CD1c-positive myeloid dendritic cell (primary cell): ENCODE measurements around the gene USP17L18.
A peak's percentile ranks its signal among the peaks of the same experiment; 100 is the strongest.
"Not testable (repeated sequence)": the region's sequence is repeated elsewhere in the genome, so short reads cannot be mapped to it uniquely, and the experiment has no call there.

Experiments used
- DNase-seq: peaks from one replicate; pipeline ENCODE4 v3.0.0-alpha.2; 2016; ENCODE audit errors: extremely low spot score

USP17L18 gene, protein sequence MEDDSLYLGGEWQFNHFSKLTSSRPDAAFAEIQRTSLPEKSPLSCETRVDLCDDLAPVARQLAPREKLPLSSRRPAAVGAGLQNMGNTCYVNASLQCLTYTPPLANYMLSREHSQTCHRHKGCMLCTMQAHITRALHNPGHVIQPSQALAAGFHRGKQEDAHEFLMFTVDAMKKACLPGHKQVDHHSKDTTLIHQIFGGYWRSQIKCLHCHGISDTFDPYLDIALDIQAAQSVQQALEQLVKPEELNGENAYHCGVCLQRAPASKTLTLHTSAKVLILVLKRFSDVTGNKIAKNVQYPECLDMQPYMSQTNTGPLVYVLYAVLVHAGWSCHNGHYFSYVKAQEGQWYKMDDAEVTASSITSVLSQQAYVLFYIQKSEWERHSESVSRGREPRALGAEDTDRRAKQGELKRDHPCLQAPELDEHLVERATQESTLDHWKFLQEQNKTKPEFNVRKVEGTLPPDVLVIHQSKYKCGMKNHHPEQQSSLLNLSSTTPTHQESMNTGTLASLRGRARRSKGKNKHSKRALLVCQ

DNA sequence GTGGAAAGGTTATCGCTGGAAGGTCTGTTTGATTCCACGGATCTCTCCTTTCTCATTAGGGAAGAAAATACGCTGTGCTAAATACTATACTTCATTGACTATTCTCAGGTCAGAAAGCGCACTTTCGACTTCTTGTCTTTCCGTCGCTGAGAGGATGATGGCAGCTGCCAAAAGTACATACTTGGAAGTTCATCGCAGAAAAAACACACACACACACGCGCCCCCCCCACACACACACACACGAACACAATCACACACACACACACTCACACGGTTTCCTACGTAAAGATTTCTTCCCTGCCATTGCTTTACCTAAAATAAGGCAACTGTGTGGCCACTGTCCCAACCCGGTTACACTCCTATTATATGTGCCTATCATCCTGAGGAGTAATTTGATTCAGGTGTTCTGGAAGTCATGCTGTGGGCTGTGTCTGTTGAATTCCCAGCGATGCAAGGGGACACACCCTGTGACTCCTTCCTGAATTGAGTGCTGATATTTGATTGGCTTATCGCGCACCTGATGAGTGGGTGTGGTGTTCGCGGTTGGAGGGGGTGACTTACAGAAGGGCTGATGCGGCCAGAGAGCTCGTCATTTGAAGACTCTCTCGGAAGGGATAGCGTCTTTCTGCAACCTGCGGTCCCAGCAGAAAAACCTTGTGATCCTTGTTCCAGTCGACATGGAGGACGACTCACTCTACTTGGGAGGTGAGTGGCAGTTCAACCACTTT, at the start of gene USP17L18:
USP17L18 (plus strand) TSS at position 678 of the 728 bp plus-strand sequence; CDS start at position 678, 0 bp downstream.
- peak; percentile 0 for DNase-seq

DNA sequence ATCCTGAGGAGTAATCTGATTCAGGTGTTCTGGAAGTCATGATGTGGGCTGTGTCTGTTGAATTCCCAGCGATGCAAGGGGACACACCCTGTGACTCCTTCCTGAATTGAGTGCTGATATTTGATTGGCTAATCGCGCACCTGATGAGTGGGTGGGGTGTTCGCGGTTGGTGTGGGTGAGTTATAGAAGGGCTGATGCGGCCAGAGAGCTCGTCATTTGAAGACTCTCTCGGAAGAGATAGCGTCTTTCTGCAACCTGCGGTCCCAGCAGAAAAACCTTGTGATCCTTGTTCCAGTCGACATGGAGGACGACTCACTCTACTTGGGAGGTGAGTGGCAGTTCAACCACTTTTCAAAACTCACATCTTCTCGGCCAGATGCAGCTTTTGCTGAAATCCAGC, 38.1 kb upstream of the USP17L18 start, which contains the start of gene USP17L10:
USP17L10 (plus strand) TSS at position 301 of the 400 bp plus-strand sequence; CDS start at position 301, 0 bp downstream.
- DNase-seq = not testable (repeated sequence)

DNA sequence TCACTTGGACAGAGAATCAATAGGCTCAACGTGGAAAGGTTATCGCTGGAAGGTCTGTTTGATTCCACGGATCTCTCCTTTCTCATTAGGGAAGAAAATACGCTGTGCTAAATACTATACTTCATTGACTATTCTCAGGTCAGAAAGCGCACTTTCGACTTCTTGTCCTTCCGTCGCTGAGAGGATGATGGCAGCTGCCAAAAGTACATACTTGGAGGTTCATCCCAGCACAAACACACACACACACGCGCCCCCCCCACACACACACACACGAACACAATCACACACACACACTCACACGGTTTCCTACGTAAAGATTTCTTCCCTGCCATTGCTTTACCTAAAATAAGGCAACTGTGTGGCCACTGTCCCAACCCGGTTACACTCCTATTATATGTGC, 33.7 kb upstream of the USP17L18 start:
- DNase-seq = not testable (repeated sequence)

DNA sequence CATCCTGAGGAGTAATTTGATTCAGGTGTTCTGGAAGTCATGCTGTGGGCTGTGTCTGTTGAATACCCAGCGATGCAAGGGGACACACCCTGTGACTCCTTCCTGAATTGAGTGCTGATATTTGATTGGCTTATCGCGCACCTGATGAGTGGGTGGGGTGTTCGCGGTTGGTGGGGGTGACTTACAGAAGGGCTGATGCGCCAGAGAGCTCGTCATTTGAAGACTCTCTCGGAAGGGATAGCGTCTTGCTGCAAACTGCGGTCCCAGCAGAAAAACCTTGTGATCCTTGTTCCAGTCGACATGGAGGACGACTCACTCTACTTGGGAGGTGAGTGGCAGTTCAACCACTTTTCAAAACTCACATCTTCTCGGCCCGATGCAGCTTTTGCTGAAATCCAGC, 33.3 kb upstream of the USP17L18 start, which contains the start of gene USP17L11:
USP17L11 (plus strand) TSS at position 301 of the 400 bp plus-strand sequence; CDS start at position 301, 0 bp downstream.
- DNase-seq = not testable (repeated sequence)

DNA sequence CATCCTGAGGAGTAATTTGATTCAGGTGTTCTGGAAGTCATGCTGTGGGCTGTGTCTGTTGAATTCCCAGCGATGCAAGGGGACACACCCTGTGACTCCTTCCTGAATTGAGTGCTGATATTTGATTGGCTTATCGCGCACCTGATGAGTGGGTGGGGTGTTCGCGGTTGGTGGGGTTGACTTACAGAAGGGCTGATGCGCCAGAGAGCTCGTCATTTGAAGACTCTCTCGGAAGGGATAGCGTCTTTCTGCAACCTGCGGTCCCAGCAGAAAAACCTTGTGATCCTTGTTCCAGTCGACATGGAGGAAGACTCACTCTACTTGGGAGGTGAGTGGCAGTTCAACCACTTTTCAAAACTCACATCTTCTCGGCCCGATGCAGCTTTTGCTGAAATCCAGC, 28.6 kb upstream of the USP17L18 start, which contains the start of gene USP17L12:
USP17L12 (plus strand) TSS at position 301 of the 400 bp plus-strand sequence; CDS start at position 301, 0 bp downstream.
- not testable (repeated sequence) for DNase-seq

DNA sequence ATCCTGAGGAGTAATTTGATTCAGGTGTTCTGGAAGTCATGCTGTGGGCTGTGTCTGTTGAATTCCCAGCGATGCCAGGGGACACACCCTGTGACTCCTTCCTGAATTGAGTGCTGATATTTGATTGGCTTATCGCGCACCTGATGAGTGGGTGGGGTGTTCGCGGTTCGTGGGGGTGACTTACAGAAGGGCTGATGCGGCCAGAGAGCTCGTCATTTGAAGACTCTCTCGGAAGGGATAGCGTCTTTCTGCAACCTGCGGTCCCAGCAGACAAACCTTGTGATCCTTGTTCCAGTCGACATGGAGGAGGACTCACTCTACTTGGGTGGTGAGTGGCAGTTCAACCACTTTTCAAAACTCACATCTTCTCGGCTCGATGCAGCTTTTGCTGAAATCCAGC, 23.8 kb upstream of the USP17L18 start, which contains the start of gene USP17L13:
USP17L13 (plus strand) TSS at position 301 of the 400 bp plus-strand sequence; CDS start at position 301, 0 bp downstream.
- not testable (repeated sequence) for DNase-seq

DNA sequence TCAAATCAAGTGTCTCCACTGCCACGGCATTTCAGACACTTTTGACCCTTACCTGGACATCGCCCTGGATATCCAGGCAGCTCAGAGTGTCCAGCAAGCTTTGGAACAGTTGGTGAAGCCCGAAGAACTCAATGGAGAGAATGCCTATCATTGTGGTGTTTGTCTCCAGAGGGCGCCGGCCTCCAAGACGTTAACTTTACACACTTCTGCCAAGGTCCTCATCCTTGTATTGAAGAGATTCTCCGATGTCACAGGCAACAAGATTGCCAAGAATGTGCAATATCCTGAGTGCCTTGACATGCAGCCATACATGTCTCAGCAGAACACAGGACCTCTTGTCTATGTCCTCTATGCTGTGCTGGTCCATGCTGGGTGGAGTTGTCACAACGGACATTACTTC, 18.2 kb upstream of the USP17L18 start:
- not testable (repeated sequence) for DNase-seq

DNA sequence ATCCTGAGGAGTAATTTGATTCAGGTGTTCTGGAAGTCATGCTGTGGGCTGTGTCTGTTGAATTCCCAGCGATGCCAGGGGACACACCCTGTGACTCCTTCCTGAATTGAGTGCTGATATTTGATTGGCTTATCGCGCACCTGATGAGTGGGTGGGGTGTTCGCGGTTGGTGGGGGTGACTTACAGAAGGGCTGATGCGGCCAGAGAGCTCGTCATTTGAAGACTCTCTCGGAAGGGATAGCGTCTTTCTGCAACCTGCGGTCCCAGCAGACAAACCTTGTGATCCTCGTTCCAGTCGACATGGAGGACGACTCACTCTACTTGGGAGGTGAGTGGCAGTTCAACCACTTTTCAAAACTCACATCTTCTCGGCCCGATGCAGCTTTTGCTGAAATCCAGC, 14.3 kb upstream of the USP17L18 start, which contains the start of gene USP17L15:
USP17L15 (plus strand) TSS at position 301 of the 400 bp plus-strand sequence; CDS start at position 301, 0 bp downstream.
- DNase-seq = not testable (repeated sequence)

DNA sequence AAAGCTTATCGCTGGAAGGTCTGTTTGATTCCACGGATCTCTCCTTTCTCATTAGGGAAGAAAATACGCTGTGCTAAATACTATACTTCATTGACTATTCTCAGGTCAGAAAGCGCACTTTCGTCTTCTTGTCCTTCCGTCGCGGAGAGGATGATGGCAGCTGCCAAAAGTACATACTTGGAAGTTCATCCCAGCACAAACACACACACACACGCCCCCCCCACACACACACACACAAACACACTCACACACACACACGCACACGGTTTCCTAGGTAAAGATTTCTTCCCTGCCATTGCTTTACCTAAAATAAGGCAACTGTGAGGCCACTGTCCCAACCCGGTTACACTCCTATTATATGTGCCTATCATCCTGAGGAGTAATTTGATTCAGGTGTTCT, 10.0 kb upstream of the USP17L18 start:
- DNase-seq = not testable (repeated sequence)

DNA sequence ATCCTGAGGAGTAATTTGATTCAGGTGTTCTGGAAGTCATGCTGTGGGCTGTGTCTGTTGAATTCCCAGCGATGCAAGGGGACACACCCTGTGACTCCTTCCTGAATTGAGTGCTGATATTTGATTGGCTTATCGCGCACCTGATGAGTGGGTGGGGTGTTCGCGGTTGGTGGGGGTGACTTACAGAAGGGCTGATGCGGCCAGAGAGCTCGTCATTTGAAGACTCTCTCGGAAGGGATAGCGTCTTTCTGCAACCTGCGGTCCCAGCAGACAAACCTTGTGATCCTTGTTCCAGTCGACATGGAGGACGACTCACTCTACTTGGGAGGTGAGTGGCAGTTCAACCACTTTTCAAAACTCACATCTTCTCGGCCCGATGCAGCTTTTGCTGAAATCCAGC, 4.9 kb upstream of the USP17L18 start, which contains the start of gene USP17L17:
USP17L17 (plus strand) TSS at position 301 of the 400 bp plus-strand sequence; CDS start at position 301, 0 bp downstream.
- DNase-seq = not testable (repeated sequence)

DNA sequence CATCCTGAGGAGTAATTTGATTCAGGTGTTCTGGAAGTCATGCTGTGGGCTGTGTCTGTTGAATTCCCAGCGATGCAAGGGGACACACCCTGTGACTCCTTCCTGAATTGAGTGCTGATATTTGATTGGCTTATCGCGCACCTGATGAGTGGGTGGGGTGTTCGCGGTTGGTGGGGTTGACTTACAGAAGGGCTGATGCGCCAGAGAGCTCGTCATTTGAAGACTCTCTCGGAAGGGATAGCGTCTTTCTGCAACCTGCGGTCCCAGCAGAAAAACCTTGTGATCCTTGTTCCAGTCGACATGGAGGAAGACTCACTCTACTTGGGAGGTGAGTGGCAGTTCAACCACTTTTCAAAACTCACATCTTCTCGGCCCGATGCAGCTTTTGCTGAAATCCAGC, 4.6 kb downstream of the USP17L18 start, which contains the start of gene USP17L19:
USP17L19 (plus strand) TSS at position 301 of the 400 bp plus-strand sequence; CDS start at position 301, 0 bp downstream.
- not testable (repeated sequence) for DNase-seq

DNA sequence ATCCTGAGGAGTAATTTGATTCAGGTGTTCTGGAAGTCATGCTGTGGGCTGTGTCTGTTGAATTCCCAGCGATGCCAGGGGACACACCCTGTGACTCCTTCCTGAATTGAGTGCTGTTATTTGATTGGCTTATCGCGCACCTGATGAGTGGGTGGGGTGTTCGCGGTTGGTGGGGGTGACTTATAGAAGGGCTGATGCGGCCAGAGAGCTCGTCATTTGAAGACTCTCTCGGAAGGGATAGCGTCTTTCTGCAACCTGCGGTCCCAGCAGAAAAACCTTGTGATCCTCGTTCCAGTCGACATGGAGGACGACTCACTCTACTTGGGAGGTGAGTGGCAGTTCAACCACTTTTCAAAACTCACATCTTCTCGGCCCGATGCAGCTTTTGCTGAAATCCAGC, 9.4 kb downstream of the USP17L18 start, which contains the start of gene USP17L20:
USP17L20 (plus strand) TSS at position 301 of the 400 bp plus-strand sequence; CDS start at position 301, 0 bp downstream.
- DNase-seq = not testable (repeated sequence)

DNA sequence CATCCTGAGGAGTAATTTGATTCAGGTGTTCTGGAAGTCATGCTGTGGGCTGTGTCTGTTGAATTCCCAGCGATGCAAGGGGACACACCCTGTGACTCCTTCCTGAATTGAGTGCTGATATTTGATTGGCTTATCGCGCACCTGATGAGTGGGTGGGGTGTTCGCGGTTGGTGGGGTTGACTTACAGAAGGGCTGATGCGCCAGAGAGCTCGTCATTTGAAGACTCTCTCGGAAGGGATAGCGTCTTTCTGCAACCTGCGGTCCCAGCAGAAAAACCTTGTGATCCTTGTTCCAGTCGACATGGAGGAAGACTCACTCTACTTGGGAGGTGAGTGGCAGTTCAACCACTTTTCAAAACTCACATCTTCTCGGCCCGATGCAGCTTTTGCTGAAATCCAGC, 14.1 kb downstream of the USP17L18 start, which contains the start of gene USP17L21:
USP17L21 (plus strand) TSS at position 301 of the 400 bp plus-strand sequence; CDS start at position 301, 0 bp downstream.
- not testable (repeated sequence) for DNase-seq

DNA sequence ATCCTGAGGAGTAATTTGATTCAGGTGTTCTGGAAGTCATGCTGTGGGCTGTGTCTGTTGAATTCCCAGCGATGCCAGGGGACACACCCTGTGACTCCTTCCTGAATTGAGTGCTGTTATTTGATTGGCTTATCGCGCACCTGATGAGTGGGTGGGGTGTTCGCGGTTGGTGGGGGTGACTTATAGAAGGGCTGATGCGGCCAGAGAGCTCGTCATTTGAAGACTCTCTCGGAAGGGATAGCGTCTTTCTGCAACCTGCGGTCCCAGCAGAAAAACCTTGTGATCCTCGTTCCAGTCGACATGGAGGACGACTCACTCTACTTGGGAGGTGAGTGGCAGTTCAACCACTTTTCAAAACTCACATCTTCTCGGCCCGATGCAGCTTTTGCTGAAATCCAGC, 18.9 kb downstream of the USP17L18 start, which contains the start of gene USP17L22:
USP17L22 (plus strand) TSS at position 301 of the 400 bp plus-strand sequence; CDS start at position 301, 0 bp downstream.
- DNase-seq = not testable (repeated sequence)

DNA sequence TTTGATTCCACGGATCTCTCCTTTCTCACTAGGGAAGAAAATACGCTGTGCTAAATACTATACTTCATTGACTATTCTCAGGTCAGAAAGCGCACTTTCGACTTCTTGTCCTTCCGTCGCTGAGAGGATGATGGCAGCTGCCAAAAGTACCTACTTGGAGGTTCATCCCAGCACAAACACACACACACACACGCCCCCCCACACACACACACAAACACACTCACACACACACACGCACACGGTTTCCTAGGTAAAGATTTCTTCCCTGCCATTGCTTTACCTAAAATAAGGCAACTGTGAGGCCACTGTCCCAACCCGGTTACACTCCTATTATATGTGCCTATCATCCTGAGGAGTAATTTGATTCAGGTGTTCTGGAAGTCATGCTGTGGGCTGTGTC, 23.3 kb downstream of the USP17L18 start:
- DNase-seq = not testable (repeated sequence)
